BE2C (cell line): Measurements from ENCODE around the gene SPTBN5.

Source experiments
- DNase-seq: peaks from one replicate; pipeline ENCODE4 v3.0.0-alpha.2; 2020
- H3K27me3 ChIP-seq: fragments of 250-450 bp; sonication (Bioruptor Pico); 2 replicates; pipeline ENCODE4 v1.5.1; 2020; ENCODE audit warnings: mild to moderate bottlenecking
- H3K36me3 ChIP-seq: fragments of 250-450 bp; sonication (Bioruptor Pico); 2 replicates; pipeline ENCODE4 v1.5.1; 2020; ENCODE audit warnings: mild to moderate bottlenecking
- H3K4me1 ChIP-seq: fragments of 250-450 bp; sonication (Bioruptor Pico); 2 replicates; pipeline ENCODE4 v1.5.1; 2020
- H3K4me3 ChIP-seq: 2 replicates; pipeline ENCODE4 v1.5.1; 2011; ENCODE audit warnings: low read depth, low read length
- H3K9me3 ChIP-seq: fragments of 250-450 bp; sonication (Bioruptor Pico); 2 replicates; pipeline ENCODE4 v1.5.1; 2020
- TF ChIP-seq, protein P1 (sequence below): IDR thresholded peaks from 2 replicates; pipeline ENCODE4 v1.5.1; 2012; ENCODE audit warnings: mild to moderate bottlenecking, low read depth, low read length

The SPTBN5 gene

DNA sequence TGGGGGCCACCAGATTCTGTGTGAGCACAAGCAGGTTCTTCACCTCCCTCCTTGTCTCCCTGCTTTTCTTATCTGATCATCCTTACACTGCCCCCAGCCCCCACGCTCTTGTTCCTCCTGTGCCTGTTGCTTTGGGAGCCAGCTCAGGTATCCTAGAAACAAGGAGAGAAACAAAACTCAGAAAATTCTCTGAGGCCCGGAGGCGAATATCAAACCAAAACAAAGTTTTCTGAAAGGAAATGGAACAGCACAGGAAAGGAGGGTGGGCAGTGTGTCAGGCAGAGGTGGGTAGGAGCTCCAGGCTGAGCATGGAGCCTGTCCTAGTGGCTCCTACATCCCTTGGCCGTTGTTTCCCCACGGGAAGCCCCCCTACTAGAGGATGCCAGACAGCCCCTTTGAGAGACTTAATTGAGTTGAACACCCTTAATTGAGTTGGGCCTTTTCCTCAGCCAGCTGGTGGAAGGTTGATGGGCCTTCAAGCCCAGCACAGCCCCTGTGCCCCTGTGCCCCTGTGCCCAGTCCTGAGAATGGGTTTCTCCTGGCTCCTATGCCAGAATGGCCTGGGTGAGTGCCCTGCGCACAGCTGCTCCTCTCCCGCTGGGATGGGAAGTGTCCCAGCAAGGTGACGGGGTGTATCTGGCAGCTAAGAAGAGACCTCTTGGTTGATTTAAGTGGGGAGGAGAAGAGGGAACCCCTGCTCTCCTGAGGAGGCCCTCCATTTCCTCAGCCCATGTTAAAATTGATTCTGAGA lies 88.8 kb downstream of the SPTBN5 start:
- H3K4me3 ChIP-seq, result no peak overlapping the region
- peaks cover 3% of the 10 kb centered on the region; the same call in 1 of the 2 replicates for H3K36me3 ChIP-seq
- H3K9me3 ChIP-seq, result no peaks in the 10 kb centered on the region
- no peak for DNase-seq
- peaks cover 25% of the 10 kb centered on the region for H3K4me1 ChIP-seq
- TF ChIP-seq, protein P1, sequence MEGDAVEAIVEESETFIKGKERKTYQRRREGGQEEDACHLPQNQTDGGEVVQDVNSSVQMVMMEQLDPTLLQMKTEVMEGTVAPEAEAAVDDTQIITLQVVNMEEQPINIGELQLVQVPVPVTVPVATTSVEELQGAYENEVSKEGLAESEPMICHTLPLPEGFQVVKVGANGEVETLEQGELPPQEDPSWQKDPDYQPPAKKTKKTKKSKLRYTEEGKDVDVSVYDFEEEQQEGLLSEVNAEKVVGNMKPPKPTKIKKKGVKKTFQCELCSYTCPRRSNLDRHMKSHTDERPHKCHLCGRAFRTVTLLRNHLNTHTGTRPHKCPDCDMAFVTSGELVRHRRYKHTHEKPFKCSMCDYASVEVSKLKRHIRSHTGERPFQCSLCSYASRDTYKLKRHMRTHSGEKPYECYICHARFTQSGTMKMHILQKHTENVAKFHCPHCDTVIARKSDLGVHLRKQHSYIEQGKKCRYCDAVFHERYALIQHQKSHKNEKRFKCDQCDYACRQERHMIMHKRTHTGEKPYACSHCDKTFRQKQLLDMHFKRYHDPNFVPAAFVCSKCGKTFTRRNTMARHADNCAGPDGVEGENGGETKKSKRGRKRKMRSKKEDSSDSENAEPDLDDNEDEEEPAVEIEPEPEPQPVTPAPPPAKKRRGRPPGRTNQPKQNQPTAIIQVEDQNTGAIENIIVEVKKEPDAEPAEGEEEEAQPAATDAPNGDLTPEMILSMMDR, result no peak
- no peaks in the 10 kb centered on the region for H3K27me3 ChIP-seq

DNA sequence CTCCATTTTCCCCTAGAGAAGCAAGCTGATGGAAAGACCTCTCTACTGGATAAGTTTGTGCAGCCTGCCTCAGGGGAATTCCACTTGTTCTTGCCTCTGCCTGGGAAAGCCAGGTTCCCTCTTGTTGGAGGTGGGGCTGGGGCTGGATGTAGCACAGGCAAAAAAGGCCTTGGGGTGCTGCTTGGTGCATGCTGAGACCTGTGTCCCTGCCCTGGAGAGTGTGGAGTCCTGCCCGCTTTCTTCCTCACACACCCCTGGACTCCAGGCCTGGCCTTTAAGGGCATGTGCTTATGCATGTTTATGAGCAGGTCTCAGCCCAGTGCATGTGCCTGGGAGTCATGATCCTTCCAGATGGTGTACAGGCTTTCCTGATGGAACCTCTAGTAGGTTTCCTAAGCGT lies 89.5 kb downstream of the SPTBN5 start:
- Histone ChIP-seq H3K27me3 (no peaks in the 10 kb centered on the region), H3K36me3 (peaks cover 3% of the 10 kb centered on the region; the same call in 1 of the 2 replicates), H3K4me1 (peaks cover 25% of the 10 kb centered on the region), H3K9me3 (no peaks in the 10 kb centered on the region), H3K4me3 (no peak overlapping the region)
- no peak for DNase-seq
- TF ChIP-seq, protein P1, result no peak

DNA sequence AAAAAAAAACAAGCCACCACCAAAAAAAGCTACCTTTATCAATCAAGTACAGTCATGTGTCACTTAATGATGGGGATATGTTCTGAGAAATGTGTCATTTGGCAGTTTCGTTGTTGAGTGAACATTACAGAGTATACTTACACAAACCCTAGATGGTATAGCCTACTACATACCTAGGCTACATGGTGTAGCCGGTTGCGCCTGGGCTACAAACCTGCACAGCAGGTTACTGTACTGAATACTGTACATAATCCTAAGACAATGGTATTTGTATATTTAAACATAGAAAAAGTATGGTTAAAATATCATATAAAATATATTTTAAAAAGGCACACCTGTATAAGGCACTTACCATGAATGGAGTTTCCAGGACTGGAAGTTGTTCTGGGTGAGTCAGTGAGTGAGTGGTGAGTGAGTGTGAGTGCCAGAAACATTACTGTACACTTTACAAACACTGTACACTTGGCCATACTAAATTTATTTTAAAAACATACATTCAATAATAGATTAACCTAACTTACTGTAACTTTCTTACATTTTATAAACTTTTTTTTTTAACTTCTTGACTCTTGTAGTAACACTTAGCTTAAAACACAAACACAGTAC lies 91.9 kb downstream of the SPTBN5 start:
- no peak overlapping the region for H3K4me3 ChIP-seq
- DNase-seq, result no peak
- peaks cover 23% of the 10 kb centered on the region for H3K4me1 ChIP-seq
- H3K9me3 ChIP-seq, result no peaks in the 10 kb centered on the region
- H3K36me3 ChIP-seq, result peaks cover 3% of the 10 kb centered on the region; the same call in 1 of the 2 replicates
- no peaks in the 10 kb centered on the region for H3K27me3 ChIP-seq
- TF ChIP-seq, protein P1, result no peak

DNA sequence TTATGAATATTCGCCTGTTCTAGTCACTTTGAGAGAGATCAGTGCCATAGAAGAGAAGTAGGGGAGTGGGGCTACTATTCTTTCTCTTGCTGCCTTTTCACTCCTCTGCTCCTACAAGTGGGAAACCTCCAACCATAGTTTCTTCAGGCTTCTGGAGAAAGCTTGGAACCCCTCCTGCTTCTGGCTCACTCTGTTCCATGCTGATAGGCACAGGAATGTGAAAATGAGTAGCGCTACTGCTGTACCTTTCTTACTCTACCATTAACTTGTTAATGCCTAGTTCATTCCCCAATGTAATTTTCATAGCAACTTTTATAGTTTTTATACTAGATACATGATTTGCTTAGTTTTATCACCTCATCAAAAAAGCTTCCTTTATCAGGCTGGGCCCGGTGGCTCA lies 92.7 kb downstream of the SPTBN5 start:
- TF ChIP-seq, protein P1, result no peak
- Histone ChIP-seq H3K4me3 (no peak overlapping the region), H3K27me3 (no peaks in the 10 kb centered on the region), H3K9me3 (no peaks in the 10 kb centered on the region), H3K4me1 (peaks cover 18% of the 10 kb centered on the region), H3K36me3 (peaks cover 3% of the 10 kb centered on the region; the same call in 1 of the 2 replicates)
- DNase-seq, result no peak

DNA sequence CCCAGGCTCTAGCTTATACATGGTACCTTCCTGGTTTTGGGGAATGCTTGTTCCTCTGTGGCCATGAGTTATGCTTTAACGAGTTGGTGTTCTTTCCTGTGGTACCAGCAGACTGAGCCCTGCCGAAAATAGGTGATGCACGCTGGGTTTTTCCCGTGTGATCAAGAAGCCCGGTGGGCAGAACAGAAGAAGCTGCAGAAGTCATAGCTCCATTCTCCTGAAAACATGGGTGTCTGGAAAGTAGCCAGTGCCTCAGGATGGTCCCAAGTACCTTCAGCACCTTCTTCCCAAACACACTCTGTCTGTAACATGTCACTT lies 94.4 kb downstream of the SPTBN5 start:
- Histone ChIP-seq H3K27me3 (no peaks in the 10 kb centered on the region), H3K36me3 (peaks cover 3% of the 10 kb centered on the region; the same call in 1 of the 2 replicates), H3K4me3 (no peak overlapping the region), H3K4me1 (peaks cover 3% of the 10 kb centered on the region; the same call in 1 of the 2 replicates), H3K9me3 (no peaks in the 10 kb centered on the region)
- TF ChIP-seq, protein P1, result no peak
- DNase-seq, result no peak
